KOPT-K1 (cell line): ENCODE data around the gene HMX1.

Experiments used
- H3K27ac ChIP-seq: fragments of 200-600 bp; sonication (generic); 2 replicates; pipeline ENCODE4 v1.5.1; 2016; ENCODE audit warnings: antibody characterized with exemption, mild to moderate bottlenecking, low read depth, low read length; ENCODE audit not compliant: poor library complexity, severe bottlenecking
- H3K36me3 ChIP-seq: fragments of 200-600 bp; sonication (generic); 2 replicates; pipeline ENCODE4 v1.5.1; 2017; ENCODE audit warnings: antibody characterized with exemption, mild to moderate bottlenecking, low read length, moderate library complexity; ENCODE audit not compliant: insufficient read depth
- H3K9me3 ChIP-seq: fragments of 200-600 bp; sonication (generic); 2 replicates; pipeline ENCODE4 v1.5.1; 2017; ENCODE audit warnings: antibody characterized with exemption, low read length, mild to moderate bottlenecking; ENCODE audit not compliant: insufficient read depth, poor library complexity, severe bottlenecking

The HMX1 gene

GRCh38 chr4:8912506-8912905, 40.9 kb upstream of the HMX1 start:
- H3K9me3 ChIP-seq = no peaks in the 10 kb centered on the region
- H3K36me3 ChIP-seq = no peaks in the 10 kb centered on the region
- no peak overlapping the region for H3K27ac ChIP-seq

GRCh38 chr4:8912089-8912455, 40.4 kb upstream of the HMX1 start:
- H3K27ac ChIP-seq = no peak overlapping the region
- no peaks in the 10 kb centered on the region for H3K36me3 ChIP-seq
- H3K9me3 ChIP-seq = no peaks in the 10 kb centered on the region

GRCh38 chr4:8911316-8912088, 39.9 kb upstream of the HMX1 start:
- no peaks in the 10 kb centered on the region for H3K36me3 ChIP-seq
- no peaks in the 10 kb centered on the region for H3K9me3 ChIP-seq
- no peak overlapping the region for H3K27ac ChIP-seq

GRCh38 chr4:8910822-8911315, 39.2 kb upstream of the HMX1 start:
- H3K36me3 ChIP-seq = no peaks in the 10 kb centered on the region
- no peak overlapping the region for H3K27ac ChIP-seq
- no peaks in the 10 kb centered on the region for H3K9me3 ChIP-seq

GRCh38 chr4:8910100-8910821, 38.6 kb upstream of the HMX1 start:
- no peaks in the 10 kb centered on the region for H3K9me3 ChIP-seq
- no peaks in the 10 kb centered on the region for H3K36me3 ChIP-seq
- no peak overlapping the region for H3K27ac ChIP-seq

- no peak overlapping the region for H3K27ac ChIP-seq
These were observed 37.9 kb upstream of the HMX1 start for GRCh38 chr4:8909548-8909947.

GRCh38 chr4:8908206-8908893, 36.7 kb upstream of the HMX1 start:
- Histone ChIP-seq H3K27ac (no peak overlapping the region), H3K9me3 (no peaks in the 10 kb centered on the region), H3K36me3 (no peaks in the 10 kb centered on the region)

More at GRCh38 chr4:8909548-8909947, 37.9 kb upstream of the HMX1 start:
- Histone ChIP-seq H3K9me3 (no peaks in the 10 kb centered on the region), H3K36me3 (no peaks in the 10 kb centered on the region)

- no peak overlapping the region for H3K27ac ChIP-seq
- no peaks in the 10 kb centered on the region for H3K9me3 ChIP-seq
- H3K36me3 ChIP-seq = no peaks in the 10 kb centered on the region
These were observed 36.1 kb upstream of the HMX1 start for GRCh38 chr4:8907596-8908205.

GRCh38 chr4:8906991-8907595, 35.5 kb upstream of the HMX1 start:
- no peak overlapping the region for H3K27ac ChIP-seq
- no peaks in the 10 kb centered on the region for H3K36me3 ChIP-seq
- peaks cover 2% of the 10 kb centered on the region for H3K9me3 ChIP-seq

- Histone ChIP-seq H3K27ac (no peak overlapping the region), H3K9me3 (peaks cover 7% of the 10 kb centered on the region), H3K36me3 (no peaks in the 10 kb centered on the region)
These were observed 35.0 kb upstream of the HMX1 start for GRCh38 chr4:8906668-8906970.

GRCh38 chr4:8905773-8906667, 34.4 kb upstream of the HMX1 start:
- H3K36me3 ChIP-seq = no peaks in the 10 kb centered on the region
- H3K27ac ChIP-seq = no peak overlapping the region
- peaks cover 13% of the 10 kb centered on the region for H3K9me3 ChIP-seq

- Histone ChIP-seq H3K9me3 (peaks cover 20% of the 10 kb centered on the region), H3K27ac (no peak overlapping the region), H3K36me3 (no peaks in the 10 kb centered on the region)
These were observed 33.7 kb upstream of the HMX1 start for GRCh38 chr4:8905226-8905772.

GRCh38 chr4:8904666-8905065, 33.0 kb upstream of the HMX1 start:
- Histone ChIP-seq H3K9me3 (peaks cover 22% of the 10 kb centered on the region), H3K36me3 (no peaks in the 10 kb centered on the region), H3K27ac (no peak overlapping the region)

GRCh38 chr4:8904041-8904501, 32.4 kb upstream of the HMX1 start:
- Histone ChIP-seq H3K36me3 (no peaks in the 10 kb centered on the region), H3K27ac (no peak overlapping the region), H3K9me3 (peaks cover 22% of the 10 kb centered on the region)
